Stomach (tissue), 9 donors: ENCODE data around the gene SH3BP4. TPM values are rescaled to one million over a fixed set of nuclear protein-coding genes. Genes with fewer than 3 reads are reported as not detected.

Experiments used
- DNase-seq, 2 donors: peaks; one replicate each; pipeline versions ENCODE4 v3.0.0 to v3.0.0-alpha.2; 2013 to 2019
- H3K27ac ChIP-seq, 5 donors: fragments of 200-600 bp in 4 of 5; sonication (generic) in 4 of 5; one replicate each; pipeline ENCODE4 v1.5.1; 2013 to 2019; ENCODE audit warnings: mild to moderate bottlenecking in 1 of 5, moderate library complexity in 1 of 5
- H3K27me3 ChIP-seq, 3 donors: fragments of 200-600 bp; sonication (generic); one replicate each; pipeline ENCODE4 v1.5.1; 2017 to 2019; ENCODE audit warnings: mixed run types in 1 of 3
- H3K36me3 ChIP-seq, 4 donors: fragments of 200-600 bp; sonication (generic); 1 replicate in 3 of 4; 2 replicates in 1 of 4; pipeline ENCODE4 v1.5.1; 2016 to 2019
- H3K4me1 ChIP-seq, 4 donors: fragments of 200-600 bp; sonication (generic); one replicate each; pipeline ENCODE4 v1.5.1; 2016 to 2019
- H3K4me3 ChIP-seq, 4 donors: fragments of 200-600 bp; sonication (generic) in 3 of 4; one replicate each; pipeline ENCODE4 v1.5.1; 2016 to 2019; ENCODE audit warnings: mild to moderate bottlenecking in 1 of 4
- H3K9me3 ChIP-seq, 4 donors: fragments of 200-600 bp; sonication (generic); one replicate each; pipeline ENCODE4 v1.5.1; 2016 to 2019
- CTCF ChIP-seq, 7 experiments: fragments of 450-650 bp in 4 of 7; fragments of 200-600 bp in 3 of 7; sonication (generic) in 3 of 7; IDR thresholded peaks; one replicate each; pipeline ENCODE4 v1.5.1; 2016 to 2019; ENCODE audit warnings: antibody characterized with exemption in 7 of 7, control low read depth in 2 of 7, mild to moderate bottlenecking in 1 of 7
- EP300 ChIP-seq: sonication (generic); formaldehyde crosslinking; IDR thresholded peaks from one replicate; pipeline ENCODE4 v1.6.1; 2017; ENCODE audit warnings: antibody characterized with exemption
- POLR2A ChIP-seq, 4 donors: fragments of 450-650 bp; IDR thresholded peaks; one replicate each; pipeline ENCODE4 v1.6.1; 2016; ENCODE audit warnings: antibody characterized with exemption in 4 of 4, control low read depth in 2 of 4, mild to moderate bottlenecking in 1 of 4, moderate library complexity in 1 of 4
- POLR2AphosphoS5 ChIP-seq, 3 donors: sonication (generic); formaldehyde crosslinking; IDR thresholded peaks; one replicate each; pipeline ENCODE4 v1.6.1; 2016; ENCODE audit warnings: antibody characterized with exemption in 3 of 3
- WGBS, 5 donors: extraction: QIAGEN DNeasy Blood & Tissue Kit in 3 of 5; methylation state at CpG; one replicate each; pipeline versions ENCODE4 v1.1.5 to v1.1.7; 2013 to 2018; 5-methylcytosine and 5-hydroxymethylcytosine counted together
- intact Hi-C: fragments of 100-400 bp; cut with DNase I; formaldehyde crosslinking; loops from one replicate; pipeline ENCODE4 v1.15.1; 2023; ENCODE audit warnings: low total_unique reads
- polyA plus RNA-seq, 3 donors: library from polyadenylated mRNA; stranded (reverse); fragments of 200-250 nt; gene quantifications; one replicate each; pipeline ENCODE4 v1.2.3, GENCODE V29; 2013
- total RNA-seq, 5 donors: library from RNA; depleted of rRNA; stranded (reverse); fragments of >200 nt; gene quantifications; one replicate each; pipeline versions ENCODE4 v1.1.0 to v1.2.3, GENCODE V29; 2014 to 2016
- donor health status: healthy with polysubstance abuse.
- donor health status: Bipolar disorder and iron deficiency.
- donor health status: healthy.

SH3BP4 gene
- total and polyA plus RNA-seq, 8 donors: 10.2 to 54.0 (median 18.8) TPM

- no peaks in the 10 kb centered on the region for H3K4me1 ChIP-seq
Observed at GRCh38 chr2:234910186-234910679, 41.6 kb upstream of the SH3BP4 start.

GRCh38 chr2:234911271-234911670 lies 40.5 kb upstream of the SH3BP4 start:
- TF ChIP-seq POLR2A (IDR thresholded peaks at IDR 0.05) (no peak), CTCF (IDR thresholded peaks at IDR 0.05) (no peak), EP300 (no peak), POLR2AphosphoS5 (IDR thresholded peaks at IDR 0.05) (no peak)
- H3K4me1 ChIP-seq: no peaks in the 10 kb centered on the region

More at GRCh38 chr2:234910186-234910679, 41.6 kb upstream of the SH3BP4 start:
- H3K36me3 ChIP-seq: no peaks in the 10 kb centered on the region
- no peak for DNase-seq
- H3K27me3 ChIP-seq: no peaks in the 10 kb centered on the region
- intact Hi-C loops: no loop called here
- WGBS, 5 donors: 64 to 83% (median 76%) methylated on average over 3 of the region's 3 CpGs
- no peak overlapping the region for H3K4me3 ChIP-seq
- TF ChIP-seq CTCF (IDR thresholded peaks at IDR 0.05) (no peak), EP300 (no peak), POLR2AphosphoS5 (IDR thresholded peaks at IDR 0.05) (no peak)
- no peak overlapping the region for H3K27ac ChIP-seq
- H3K9me3 ChIP-seq: no peaks in the 10 kb centered on the region

GRCh38 chr2:234912437-234912836 lies 39.4 kb upstream of the SH3BP4 start:
- no peak for TF ChIP-seq EP300
- TF ChIP-seq CTCF (IDR thresholded peaks at IDR 0.05): no peak
- TF ChIP-seq POLR2AphosphoS5 (IDR thresholded peaks at IDR 0.05): no peak
- TF ChIP-seq POLR2A (IDR thresholded peaks at IDR 0.05): no peak
- H3K27me3 ChIP-seq: no peaks in the 10 kb centered on the region
- no peaks in the 10 kb centered on the region for H3K4me1 ChIP-seq
- intact Hi-C loops: no loop called here
- no peaks in the 10 kb centered on the region for H3K36me3 ChIP-seq
- 82 to 84% (median 83%) methylated on average over 3 of the region's 3 CpGs for WGBS, 5 donors
- no peak overlapping the region for H3K27ac ChIP-seq
- no peak overlapping the region for H3K4me3 ChIP-seq
- H3K9me3 ChIP-seq: no peaks in the 10 kb centered on the region
- no peak for DNase-seq

More at GRCh38 chr2:234911271-234911670, 40.5 kb upstream of the SH3BP4 start:
- Histone ChIP-seq H3K27ac (no peak overlapping the region), H3K4me3 (no peak overlapping the region), H3K27me3 (no peaks in the 10 kb centered on the region), H3K36me3 (no peaks in the 10 kb centered on the region), H3K9me3 (no peaks in the 10 kb centered on the region)
- no peak for DNase-seq
- WGBS, 5 donors: 60 to 77% (median 63%) methylated on average over 2 of the region's 2 CpGs
- intact Hi-C loops: no loop called here

DNA sequence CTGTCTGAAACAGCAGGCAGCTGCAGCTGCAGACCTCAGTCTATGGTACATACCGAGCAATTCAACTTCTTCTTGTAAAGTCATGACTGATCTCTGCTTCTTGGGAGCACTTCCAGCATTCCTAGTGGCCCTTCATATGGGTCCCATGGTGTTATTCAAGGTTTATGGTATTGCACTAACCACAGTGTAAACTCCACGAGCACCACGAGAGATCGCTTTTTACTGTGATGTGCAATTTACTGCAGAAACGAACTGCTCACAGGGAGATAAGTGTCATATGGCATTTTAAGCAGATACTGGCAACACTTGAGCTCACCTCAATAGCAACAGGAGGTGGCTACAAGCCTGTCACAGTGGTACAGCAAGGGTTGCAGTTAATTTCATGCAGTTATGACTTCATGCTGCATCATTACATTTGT lies 38.6 kb upstream of the SH3BP4 start:
- no peaks in the 10 kb centered on the region for H3K9me3 ChIP-seq
- no peaks in the 10 kb centered on the region for H3K4me1 ChIP-seq
- 66 to 79% (median 72%) methylated on average over 5 of the region's 5 CpGs for WGBS, 5 donors
- DNase-seq: no peak
- intact Hi-C loops: no loop called here
- H3K27me3 ChIP-seq: no peaks in the 10 kb centered on the region
- no peak overlapping the region for H3K4me3 ChIP-seq
- no peak overlapping the region for H3K27ac ChIP-seq
- H3K36me3 ChIP-seq: no peaks in the 10 kb centered on the region
- TF ChIP-seq EP300 (no peak), POLR2AphosphoS5 (IDR thresholded peaks at IDR 0.05) (no peak), CTCF (IDR thresholded peaks at IDR 0.05) (no peak), POLR2A (IDR thresholded peaks at IDR 0.05) (no peak)
